Measurements from ENCODE around the gene FAU.
"Not testable (repeated sequence)": the region's sequence is repeated elsewhere in the genome, so short reads cannot be mapped to it uniquely, and the experiment has no call there.

FAU gene

GRCh38 chr11:65121865-65122696 lies at the start of gene FAU, which contains the start of gene MRPL49:
Gene FAU, minus strand, starts transcription at chr11:65122134. Its CDS starts 321 bp downstream, at chr11:65121813.
Gene MRPL49, plus strand, starts transcription at chr11:65122321. Its CDS starts 26 bp downstream, at chr11:65122347.
- peak; percentile 99 for DNase-seq (ENCODE audit: low read depth)

- DNase-seq (ENCODE audit: low read depth) = no peak
Observed at GRCh38 chr11:65170058-65170534, 48.2 kb upstream of the FAU start, which contains the start of gene SPDYC. Gene SPDYC, plus strand, starts transcription at chr11:65170233. Its CDS starts 1,125 bp downstream, at chr11:65171358.

- DNase-seq (ENCODE audit: low read depth) = no peak
Observed at GRCh38 chr11:65169164-65169641, 47.3 kb upstream of the FAU start.

- no peak for DNase-seq (ENCODE audit: low read depth)
Observed at GRCh38 chr11:65167656-65168055, 45.7 kb upstream of the FAU start.

- no peak for DNase-seq (ENCODE audit: low read depth)
Observed at GRCh38 chr11:65166893-65167292, 45.0 kb upstream of the FAU start.

- no peak for DNase-seq (ENCODE audit: low read depth)
Observed at GRCh38 chr11:65165410-65166317, 43.7 kb upstream of the FAU start.

GRCh38 chr11:65163684-65164083 lies 41.8 kb upstream of the FAU start:
- DNase-seq (ENCODE audit: low read depth) = no peak

- DNase-seq (ENCODE audit: low read depth) = no peak
Observed at GRCh38 chr11:65160643-65161042, 38.7 kb upstream of the FAU start.

GRCh38 chr11:65159012-65159411 lies 37.1 kb upstream of the FAU start:
- DNase-seq (ENCODE audit: low read depth) = no peak

- no peak for DNase-seq (ENCODE audit: low read depth)
Observed at GRCh38 chr11:65157336-65157735, 35.4 kb upstream of the FAU start.

- DNase-seq (ENCODE audit: low read depth) = no peak
Observed at GRCh38 chr11:65156926-65157325, 35.0 kb upstream of the FAU start.

- no peak for DNase-seq (ENCODE audit: low read depth)
Observed at GRCh38 chr11:65156256-65156655, 34.3 kb upstream of the FAU start.

- DNase-seq (ENCODE audit: low read depth) = no peak
Observed at GRCh38 chr11:65152122-65152521, 30.2 kb upstream of the FAU start.

- no peak for DNase-seq (ENCODE audit: low read depth)
Observed at GRCh38 chr11:65151331-65151899, 29.5 kb upstream of the FAU start.

- DNase-seq (ENCODE audit: low read depth) = no peak
Observed at GRCh38 chr11:65150509-65151299, 28.8 kb upstream of the FAU start.

GRCh38 chr11:65150131-65150508 lies 28.2 kb upstream of the FAU start:
- DNase-seq (ENCODE audit: low read depth) = not testable (repeated sequence)

- DNase-seq (ENCODE audit: low read depth) = no peak
Observed at GRCh38 chr11:65148657-65149056, 26.7 kb upstream of the FAU start.

GRCh38 chr11:65147352-65148075 lies 25.6 kb upstream of the FAU start:
- DNase-seq (ENCODE audit: low read depth) = no peak

- no peak for DNase-seq (ENCODE audit: low read depth)
Observed at GRCh38 chr11:65141896-65142494, 20.1 kb upstream of the FAU start.

- no peak for DNase-seq (ENCODE audit: low read depth)
Observed at GRCh38 chr11:65136515-65137096, 14.7 kb upstream of the FAU start.
